Central memory CD4-positive, alpha-beta T cell (primary cell): ENCODE measurements around the gene FANCM.
"Not testable (repeated sequence)": the region's sequence is repeated elsewhere in the genome, so short reads cannot be mapped to it uniquely, and the experiment has no call there.

Source experiments
- DNase-seq: peaks from one replicate; pipeline ENCODE4 v3.0.0; 2022

The FANCM gene

DNA sequence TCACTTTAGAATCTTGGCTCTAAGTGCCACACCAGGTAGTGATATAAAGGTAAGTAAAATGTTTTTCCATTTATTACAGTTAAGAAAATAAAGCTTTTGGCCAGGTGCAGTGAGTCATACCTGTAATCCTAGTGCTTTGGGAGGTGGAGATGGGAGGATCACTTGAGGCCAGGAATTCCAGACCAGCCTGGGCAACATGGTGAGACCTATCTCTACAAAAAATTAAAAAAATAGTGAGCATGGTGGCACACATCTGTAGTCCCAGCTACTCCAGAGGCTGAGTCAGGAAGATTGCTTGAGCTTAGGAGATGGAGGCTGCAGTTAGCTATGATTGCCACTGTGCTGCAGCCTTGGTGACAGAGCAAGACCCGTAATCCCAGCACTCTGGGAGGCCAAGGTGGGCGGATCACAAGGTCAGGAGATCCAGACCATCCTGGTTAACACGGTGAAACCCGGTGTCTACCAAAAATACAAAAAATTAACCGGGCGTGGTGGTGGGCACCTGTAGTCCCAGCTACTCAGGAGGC lies 5.0 kb downstream of the FANCM start:
- DNase-seq: no peak

DNA sequence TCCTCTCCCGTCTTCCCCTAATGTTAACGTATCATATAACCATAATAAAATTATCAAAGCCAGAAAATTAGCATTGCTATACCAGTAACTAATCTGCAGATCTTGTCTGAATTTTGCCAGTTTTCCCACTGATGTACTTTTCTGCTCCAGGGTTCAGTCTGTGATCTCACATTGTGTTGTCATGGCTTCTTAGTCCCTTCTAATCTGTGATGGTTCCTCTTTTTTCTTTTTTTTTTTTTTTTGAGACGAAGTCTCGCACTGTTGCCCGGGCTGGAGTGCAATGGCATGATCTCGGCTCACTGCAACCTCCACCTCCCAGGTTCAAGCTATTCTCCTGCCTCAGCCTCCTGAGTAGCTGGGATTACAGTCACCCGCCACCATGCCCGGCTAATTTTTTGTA lies 6.4 kb downstream of the FANCM start:
- not testable (repeated sequence) for DNase-seq

DNA sequence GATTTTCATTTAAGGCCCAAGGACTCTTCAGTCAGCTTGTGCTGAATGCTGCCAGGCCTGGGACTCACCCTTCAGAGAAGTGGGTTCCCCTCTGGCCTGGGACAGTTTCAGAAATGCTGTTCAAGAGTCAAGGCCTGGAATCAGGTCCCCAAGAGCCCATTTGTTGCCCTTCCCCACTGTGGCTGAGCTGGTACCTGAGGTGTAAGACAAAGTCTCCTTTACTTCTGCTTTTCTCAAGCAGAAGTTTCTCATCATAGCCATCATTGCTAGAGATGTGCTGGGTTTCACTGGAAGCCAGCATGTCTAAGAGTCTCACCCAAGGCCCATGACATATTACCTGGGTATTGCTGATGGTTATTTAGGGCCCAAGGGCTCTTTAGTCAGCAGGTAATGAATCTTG lies 8.9 kb downstream of the FANCM start:
- DNase-seq: no peak

DNA sequence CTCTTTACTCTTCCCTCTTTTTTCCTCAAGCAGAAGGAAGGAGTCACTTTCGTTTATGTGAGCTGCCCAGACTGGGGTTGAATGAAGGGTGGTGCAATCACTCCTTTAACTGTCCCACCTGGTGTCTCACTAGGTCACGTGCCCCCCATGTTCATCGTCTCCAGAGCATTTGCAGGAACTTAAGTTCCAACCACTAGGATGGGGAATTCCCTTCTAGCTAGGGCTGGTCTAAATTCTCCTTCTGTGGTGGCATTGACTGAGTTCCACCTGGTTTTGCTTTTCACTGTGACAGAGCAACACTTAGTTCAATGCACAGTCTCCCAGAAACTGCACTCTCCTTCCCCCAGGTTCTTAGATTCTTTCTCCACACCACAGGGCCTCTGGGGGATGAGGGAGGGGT lies 9.5 kb downstream of the FANCM start:
- DNase-seq: no peak

DNA sequence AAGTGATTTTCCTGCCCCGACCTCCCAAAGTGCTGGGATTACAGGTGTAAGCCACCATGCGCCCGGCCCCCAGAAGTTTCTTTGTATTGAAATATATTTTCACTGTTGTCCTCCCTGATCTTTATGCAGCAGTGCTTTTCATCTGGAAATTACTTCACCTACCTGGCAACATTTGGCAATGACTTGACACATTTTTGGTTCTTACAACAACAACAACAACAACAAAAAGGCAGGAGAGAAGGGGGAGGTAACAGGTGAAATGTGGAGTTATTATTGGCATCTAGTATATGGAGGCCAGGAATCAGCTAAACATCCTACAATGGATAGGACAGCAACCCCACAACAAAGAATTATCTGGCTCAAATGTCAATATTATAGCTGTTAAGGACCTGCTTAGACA lies 13.9 kb downstream of the FANCM start:
- DNase-seq: no peak

DNA sequence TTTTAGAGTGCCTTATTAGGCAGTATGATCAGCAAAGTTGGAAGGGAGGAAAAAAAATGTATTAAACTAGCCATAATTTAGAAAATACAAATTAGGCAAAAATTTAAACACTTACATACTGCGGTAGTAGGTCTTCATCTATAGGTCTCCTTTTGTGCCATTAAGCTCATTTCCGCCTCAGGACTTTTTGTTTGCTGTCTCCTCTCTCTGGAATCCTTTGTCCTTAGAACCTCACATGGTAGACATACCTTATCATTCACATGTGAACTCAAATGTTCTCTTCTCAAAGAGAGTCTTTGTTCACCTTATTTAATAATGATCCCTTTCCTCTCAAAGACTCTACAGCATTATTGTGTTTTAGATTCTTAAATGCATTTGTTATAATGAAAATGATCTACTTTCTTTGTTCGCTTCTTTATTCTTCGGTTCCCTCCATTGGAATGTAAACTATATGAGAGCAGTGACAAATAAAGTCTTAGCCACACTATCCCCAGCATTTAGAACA lies 14.7 kb downstream of the FANCM start:
- no peak for DNase-seq

DNA sequence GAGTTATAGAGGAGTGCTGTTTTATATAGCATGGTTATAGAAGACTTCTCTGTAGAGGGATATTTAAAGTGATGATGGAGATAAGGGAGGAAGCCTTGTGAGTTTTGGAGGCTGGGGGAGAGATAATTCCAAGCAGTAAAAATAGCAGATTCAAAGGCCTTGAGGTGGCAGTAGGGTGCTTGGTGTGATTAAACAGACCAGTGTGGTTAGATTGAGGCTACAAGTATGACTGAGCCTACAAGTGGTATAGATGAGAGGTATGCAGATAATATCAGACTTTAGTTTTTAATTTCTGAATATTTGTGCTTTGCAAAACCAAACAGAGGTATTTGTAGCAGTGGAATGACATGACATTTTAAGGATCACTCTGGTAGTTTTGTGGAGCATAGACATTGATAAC lies 20.3 kb downstream of the FANCM start:
- no peak for DNase-seq

DNA sequence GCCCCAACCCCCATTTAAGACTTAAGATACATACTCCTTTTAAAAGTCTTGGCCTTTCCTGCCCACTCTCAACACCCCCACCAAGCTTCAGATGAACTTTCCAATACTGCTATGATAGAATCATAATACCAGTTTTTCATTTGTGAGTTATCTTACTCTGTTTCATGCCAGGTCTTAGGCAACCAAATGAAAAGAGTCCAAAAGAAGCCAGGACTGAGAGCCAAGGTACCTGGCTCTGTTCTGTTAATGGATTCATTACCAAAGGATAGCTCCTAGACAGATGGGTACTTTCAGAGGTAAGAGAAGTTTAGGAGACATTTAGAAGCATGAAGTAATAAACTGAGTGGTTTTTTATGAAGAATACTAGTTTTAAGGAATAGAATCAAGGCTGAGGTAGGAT lies 34.2 kb downstream of the FANCM start:
- DNase-seq: no peak

DNA sequence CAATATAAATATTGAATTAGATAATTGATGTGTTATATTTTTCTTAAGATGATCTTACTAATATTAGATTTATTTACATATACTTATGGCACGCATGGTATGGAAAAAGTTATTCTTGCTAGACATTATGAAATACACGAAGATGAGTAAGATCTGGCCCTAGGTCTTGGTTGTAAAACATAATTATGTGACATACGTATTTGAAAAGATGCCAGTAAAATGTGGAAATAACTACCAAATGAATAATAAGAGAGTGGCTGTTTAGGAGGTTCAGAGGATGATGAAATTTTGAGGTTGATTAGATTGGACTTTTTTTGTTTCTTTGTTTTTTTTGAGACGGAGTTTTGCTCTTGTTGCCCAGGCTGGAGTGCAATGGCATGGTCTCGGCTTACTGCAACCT lies 41.3 kb downstream of the FANCM start:
- DNase-seq: no peak

DNA sequence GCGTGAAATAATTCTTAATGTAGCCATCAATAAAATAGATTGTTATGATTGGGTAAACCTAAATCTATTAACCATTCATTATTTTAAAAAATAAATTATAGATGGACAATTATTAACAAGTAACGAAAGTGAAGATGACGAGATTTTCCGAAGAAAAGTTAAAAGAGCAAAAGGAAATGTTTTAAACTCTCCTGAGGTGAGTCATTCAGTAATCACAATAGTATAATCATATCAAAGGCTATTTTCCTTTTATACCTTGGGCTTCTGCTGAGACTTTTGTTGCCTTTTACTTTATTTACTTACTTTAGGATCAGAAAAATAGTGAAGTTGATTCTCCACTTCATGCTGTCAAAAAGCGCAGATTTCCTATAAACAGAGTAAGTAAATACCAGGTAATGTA lies 45.6 kb downstream of the FANCM start:
- DNase-seq: no peak

DNA sequence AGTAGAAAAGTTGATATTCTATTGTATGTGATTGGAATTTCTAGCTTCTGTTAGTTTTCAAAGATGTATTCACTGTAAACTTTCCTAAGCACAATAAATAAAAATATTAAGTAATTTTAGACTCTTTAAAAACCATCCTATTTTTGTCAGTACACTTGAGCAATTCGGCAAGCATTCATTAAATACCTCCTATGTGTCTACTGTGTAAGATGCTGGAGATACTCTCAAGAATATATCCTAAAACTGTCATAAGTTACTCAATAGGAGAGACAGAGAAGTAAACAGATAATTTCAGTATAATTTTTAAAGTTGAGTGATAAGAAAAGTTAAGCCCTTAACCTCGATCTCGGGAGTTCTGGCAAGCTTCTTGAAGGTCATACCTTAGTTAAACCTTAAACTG lies 46.1 kb downstream of the FANCM start:
- no peak for DNase-seq

DNA sequence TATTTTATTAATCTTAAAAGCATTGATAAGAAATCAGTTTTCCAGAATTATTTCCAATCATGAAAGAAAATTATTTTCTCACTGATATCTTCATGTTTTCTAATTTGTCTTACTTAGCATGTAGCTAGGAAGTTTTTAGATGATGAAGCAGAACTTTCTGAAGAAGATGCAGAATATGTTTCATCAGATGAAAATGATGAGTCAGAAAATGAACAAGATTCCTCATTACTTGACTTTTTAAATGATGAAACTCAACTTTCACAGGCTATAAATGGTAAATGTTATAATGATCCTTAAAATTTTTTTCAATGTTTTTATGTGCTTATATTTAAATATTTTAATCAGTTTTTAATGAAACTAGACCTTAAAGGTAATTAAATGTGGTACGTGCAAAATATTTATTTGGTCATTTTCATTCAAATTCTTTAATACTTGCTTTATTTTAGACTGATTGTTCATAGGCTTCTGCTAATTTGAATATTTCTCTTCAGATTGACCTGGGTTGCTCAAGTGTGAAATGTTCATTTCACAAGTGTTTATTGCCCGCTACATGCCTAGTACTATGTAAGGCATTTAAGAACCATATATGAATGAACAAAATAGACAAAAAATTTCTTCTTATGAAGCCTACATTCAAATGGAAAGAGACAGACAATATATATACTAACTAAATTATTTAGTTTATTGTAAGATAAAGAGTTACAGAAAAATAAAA lies 49.5 kb downstream of the FANCM start:
- DNase-seq: no peak

DNA sequence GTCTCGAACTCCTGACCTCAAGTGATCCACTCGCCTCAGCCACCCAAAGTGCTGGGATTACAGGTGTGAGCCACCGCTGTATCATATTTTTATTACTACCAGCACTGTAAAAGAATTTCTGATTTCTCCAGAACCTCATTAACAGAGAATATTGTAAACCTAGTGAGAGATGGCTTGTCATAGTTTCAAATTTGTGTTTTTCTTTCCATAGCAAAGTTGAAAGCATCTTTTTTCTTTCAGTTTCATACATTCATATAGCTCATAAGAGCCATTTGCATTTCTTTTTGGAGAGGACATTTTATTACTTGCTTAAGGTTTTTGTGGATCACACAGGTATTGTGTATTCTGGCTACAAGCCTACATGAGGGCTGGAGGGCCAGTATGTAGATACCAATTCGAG lies 59.2 kb downstream of the FANCM start:
- DNase-seq: no peak

DNA sequence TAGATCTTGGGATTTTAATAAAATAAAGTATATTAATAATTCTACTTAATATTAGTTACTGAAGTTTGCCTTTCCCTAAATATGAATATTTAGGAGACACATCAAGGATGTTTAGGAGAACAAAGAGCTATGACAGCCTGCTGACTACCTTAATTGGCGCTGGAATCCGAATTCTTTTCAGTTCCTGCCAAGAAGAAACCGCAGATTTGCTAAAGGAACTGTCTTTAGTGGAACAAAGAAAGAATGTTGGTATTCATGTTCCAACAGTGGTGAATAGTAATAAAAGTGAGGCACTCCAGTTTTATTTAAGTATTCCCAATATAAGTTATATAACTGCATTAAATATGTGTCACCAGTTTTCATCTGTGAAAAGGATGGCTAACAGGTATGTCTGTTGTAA lies 62.8 kb downstream of the FANCM start:
- DNase-seq: no peak

DNA sequence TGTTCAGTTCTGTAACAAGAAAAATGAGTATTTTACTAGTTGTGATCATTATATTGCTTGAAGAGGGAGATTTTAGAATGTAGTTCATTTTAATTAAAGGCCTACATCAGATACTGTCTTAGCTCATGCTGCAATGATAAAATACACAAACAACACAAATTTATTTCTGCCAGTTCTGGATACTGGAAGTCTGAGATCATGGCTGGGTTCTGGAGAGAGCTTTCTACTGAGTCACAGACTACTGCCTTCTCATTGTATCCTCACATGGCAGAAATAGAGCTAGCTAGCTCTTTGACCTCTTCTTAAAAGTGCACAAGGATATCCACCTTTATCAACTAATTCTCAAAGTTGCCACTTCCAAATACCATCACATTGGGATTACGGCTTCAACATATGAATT lies 63.5 kb downstream of the FANCM start:
- DNase-seq: no peak

DNA sequence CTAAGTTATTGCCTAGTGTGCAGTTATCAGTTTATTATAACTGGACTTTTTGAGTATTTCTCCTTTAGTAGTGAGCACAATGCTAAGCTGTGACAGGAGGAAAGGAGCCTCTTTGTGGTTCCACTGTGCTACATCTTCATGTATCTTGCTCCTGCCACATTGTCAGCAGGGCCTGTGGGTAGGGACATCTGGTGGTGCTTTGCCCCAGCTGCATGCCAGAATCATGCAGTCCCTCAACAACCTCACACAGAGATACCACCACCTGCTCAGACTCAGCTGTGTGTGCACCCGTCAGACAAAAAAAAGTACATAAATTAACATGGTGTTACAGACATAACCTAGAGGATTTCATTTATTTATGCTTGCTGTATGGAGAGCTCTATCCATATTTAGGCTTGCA lies 66.2 kb downstream of the FANCM start:
- no peak for DNase-seq

DNA sequence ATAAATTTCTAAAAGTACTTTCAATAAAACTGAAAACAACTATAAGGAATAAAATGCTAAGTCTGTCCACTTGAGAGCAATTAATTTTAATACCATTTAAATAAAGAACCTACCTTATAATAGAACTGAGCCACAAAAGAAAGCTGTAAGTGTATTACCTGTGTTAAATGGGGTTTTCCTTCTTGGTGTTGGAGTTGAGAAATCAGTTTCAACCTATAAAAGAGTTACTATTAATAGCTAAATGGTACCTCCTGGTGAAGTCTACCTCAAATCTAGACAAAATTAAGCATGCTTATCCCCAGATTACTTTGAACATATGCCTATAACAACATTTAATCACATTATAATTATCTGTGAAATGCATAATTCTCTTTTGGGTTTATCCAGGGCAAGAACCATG lies 68.5 kb downstream of the FANCM start:
- no peak for DNase-seq

DNA sequence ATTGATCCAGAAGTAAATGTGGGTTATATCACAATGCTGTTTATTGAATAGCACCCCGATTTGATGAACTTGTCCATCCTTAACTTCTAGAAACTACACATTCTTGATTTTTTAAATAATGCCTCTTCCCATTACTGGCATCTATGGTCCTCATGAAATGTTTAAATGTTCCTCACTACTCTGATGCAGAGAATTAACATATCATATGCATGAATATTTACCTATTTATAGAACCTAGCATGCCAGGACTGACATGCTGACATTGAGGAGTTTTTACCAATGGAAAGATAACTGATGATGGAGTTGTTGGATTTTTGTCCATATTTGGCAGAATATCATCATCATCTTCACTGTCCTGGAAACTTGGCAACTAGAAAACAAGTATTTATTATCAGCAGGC lies 74.4 kb downstream of the FANCM start:
- no peak for DNase-seq

DNA sequence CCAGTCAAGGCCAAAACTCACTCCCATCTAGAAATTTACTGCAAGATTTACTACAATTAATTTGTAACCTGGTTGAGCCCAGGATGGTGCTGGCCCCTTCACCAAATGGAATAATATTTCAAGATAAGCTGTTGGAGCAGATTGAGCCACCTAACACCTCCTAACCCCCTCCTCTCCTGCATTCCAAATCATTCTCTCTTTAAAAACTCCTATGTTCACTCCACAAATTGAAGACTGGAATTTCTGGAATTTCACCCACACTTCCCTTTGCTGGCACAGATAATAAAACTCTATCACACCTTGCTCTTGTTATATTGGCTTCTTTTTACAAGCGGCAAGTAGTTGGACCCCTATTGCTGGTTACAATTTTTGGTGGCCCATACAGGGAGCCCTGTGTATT lies 75.6 kb downstream of the FANCM start:
- no peak for DNase-seq

DNA sequence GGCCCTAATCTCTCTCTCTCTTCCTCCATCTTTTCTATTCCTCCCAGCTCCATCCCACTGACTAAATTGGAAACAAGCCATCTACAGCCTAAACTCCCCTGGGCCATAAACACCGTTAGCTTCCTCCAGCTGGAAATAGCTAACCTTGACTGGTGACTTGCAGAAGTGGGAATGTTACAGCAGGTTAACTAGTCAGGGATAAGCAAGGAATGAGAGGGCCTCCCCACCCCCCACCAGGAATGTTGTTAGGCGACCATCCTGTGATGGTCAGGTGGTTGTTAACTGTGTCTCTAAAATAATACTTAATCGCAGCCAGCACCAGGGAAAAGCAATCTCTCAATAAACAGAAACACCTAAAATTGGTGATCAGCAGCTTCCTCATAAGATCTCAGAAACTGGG lies 76.5 kb downstream of the FANCM start:
- DNase-seq: no peak

DNA sequence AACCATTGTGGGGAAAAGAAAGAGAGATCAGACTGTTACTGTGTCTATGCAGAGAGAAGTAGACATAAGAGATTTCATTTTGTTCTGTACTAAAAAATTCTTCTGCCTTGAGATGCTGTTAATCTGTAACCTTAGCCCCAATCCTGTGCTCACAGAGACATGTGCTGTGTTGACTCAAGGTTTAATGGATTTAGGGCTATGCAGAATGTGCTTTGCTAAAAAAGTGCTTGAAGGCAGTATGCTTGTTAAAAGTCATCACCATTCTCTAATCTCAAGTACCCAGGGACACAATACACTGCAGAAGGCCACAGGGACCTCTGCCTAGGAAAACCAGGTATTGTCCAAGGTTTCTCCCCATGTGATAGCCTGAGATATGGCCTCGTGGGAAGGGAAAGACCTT lies 78.0 kb downstream of the FANCM start:
- DNase-seq: not testable (repeated sequence)

DNA sequence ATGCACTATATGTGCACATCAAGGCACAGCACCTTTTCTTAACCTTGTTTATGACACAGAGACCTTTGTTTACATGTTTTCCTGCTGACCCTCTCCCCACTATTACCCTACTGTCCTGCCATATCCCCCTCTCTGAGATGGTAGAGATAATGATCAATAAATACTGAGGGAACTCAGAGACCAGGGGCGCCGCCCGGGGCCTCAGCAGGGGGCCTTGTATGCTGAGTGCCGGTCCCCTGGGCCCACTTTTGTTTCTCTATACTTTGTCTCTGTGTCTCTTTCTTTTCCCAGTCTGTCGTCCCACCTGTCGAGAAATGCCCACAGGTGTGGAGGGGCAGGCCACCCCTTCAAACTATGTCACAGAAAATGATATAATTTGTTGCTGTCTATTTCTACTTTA lies 78.6 kb downstream of the FANCM start:
- DNase-seq: not testable (repeated sequence)

DNA sequence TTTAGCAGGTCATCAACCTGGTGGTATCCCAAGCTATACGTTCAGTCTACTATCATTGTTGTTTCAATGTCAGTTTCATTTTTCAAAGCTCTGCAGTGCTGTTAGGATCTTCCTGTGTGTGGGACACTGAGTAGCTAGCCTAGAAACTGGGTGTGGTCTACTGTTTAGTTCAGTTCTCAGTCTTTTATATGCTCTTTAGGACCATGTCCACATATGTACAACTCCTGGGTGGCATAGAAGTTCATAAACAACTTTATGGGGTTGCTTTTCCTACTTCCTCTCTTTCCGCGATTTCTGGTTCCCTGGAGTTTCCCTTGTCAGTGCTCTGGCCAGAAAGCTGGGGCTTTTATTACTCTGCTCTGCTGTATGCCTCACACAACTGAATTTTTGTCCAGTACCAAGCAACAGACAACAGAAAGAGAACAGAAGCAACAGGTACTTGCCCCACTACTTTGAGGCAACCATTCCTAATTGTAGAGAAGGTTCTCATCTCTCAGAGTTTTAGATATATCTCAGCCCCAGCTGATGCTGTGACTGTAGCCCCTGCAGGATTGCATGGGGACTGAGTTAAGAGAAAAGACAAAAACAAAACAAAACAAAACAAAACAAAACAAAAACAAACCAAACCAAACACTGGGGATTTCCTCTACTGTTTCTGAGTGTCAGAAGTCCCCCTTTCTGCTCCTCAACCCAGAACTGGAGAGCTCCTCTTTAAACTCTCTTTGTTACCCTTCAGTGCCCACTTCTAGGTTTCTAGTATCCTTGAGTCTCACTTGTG lies 86.9 kb downstream of the FANCM start:
- no peak for DNase-seq

DNA sequence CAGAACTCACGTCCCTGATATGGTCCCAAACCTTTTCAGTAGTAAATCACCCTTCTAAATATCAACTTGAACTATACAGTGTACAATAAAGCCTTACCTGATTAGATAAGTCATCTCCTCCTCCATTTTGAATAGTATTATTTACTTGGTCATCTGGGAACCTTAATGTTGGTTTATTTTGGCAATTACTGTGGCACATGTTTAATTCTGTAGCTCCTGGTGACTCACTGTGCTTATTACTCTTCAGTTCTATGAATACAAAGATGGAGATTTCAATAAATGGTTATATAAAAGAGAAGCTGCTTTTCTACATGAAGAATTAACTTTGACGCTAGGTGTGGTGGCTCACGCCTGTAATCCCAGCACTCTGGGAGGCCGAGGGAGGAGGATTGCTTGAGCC lies 91.8 kb downstream of the FANCM start:
- DNase-seq: no peak
